NCI-H128 (cell line): ENCODE results near the gene SLC15A3.

Source experiments
- DNase-seq: peaks from one replicate; lab custom pipeline; 2025; ENCODE audit not compliant: unreplicated experiment; lab: John Stamatoyannopoulos, UW

The SLC15A3 gene

DNA sequence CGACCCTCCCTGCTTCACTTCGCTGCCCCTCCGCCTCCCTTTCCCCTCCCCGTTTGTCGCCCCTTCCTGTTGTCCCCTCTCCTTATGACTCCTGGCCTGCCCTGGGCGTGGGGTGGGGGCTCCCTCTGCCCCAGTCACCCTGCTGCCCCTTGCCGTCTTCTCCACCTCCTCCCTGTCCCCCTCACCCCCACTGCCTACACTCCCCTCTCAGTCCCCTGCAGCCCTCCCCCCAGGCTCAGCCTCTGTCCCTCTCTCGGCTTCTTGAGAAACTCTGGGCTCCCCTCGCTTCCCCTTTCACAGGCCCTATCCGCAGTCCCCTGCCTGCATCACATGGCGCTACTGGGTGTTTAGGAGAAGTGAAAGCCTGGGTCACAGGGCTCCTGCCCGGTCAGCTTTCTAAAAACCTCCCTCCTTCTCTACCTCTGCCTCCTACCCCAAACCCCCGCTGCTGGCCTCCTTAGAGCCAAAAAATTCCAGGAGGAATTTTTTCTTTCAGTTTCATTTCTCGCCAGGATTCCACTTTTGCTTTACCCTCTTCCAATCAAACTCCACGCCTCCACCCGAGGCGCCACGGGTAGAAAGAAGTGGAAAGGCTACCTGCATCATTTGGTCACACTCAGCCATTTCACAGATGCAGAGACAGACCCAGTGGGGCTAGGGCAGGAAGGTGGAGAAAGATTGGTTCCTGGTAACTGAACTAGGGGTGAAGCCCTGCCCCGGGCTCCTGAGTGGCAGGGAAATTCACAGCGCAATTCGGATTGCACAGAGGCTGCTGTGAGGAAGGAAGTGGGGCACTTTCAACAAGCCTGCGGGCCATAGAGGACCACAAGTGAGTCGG is at the start of gene SLC15A3:
Gene SLC15A3 (minus strand): TSS at position 273 of the 838 bp plus-strand sequence. CDS start 625 bp downstream, outside the sequence.
- DNase-seq = no peak

DNA sequence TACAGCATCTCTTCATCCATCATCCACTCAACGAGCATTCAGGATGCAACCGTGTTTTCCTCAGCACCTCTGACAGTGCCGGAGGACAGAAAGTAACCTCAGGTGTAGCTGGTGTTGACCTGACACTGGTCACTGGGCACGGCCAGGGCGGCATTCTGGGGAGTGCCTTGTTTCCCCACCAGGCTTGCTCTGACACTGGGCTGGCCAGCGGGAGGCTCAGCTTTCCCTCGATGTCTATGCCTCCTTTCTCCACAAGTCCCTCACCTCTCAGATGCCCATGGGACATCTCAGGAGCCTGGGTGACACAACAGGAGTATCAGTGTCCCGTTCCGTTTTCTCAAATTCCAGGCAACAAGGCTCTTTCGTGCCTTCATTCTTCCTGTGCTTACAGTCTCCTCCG is 48.5 kb upstream of the SLC15A3 start:
- DNase-seq = no peak

DNA sequence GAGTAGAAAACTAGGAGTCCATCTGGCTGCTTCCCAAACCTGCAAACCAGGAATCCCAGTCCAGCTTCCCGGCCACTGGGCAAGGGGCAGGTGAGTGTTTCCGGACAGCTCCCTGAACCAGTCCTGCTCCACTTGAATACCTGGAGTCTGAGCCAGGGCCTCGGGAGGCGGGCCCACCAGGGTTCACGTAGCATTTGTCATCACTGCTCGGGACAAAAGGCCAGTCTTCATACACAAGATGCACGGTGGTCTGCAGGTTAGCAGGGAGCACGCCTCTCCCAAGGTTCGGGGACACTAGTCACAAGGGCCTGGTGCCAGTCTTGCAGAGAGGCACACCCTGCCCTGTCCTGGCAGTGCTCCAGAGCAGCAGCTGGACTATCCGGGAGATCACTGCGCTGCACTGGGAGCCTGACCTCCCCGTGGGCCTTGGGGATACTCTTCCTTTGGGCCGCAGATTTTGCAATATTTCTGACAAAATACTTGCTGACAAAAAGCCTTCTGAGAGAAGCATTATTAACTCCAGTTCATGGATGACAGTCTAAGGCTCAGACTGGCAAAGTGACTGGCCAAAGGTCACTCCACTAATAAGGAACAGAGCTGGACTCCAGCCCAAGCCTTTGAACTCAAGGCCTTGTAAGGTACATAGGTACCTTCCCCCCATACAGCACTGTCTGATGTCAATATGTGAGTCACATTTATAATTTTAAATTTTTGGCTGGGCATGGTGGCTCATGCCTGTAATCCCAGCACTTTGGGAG is 44.6 kb upstream of the SLC15A3 start:
- DNase-seq = no peak

DNA sequence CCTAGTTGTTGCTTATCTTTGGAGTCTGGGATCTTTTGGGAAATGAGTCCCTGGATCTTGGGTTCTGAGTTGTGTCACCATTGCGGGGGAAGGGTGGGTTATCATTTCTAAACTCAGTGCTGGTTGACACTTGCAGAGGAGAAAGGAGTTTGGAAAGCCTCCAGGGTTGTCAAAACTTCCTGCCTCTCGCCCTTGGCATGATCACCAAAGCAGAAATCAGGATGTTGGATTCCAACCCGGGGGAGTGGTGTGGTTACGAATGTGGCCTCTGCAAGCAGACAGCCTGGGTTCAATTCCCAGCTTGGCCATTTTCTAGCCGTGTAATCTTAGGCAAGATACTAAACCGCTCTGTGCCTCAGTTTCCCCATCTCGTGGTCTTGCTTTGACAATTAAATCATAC is 43.8 kb upstream of the SLC15A3 start:
- DNase-seq = no peak

GRCh38 chr11:60994541-60995080 is 42.6 kb upstream of the SLC15A3 start:
- DNase-seq = no peak

DNA sequence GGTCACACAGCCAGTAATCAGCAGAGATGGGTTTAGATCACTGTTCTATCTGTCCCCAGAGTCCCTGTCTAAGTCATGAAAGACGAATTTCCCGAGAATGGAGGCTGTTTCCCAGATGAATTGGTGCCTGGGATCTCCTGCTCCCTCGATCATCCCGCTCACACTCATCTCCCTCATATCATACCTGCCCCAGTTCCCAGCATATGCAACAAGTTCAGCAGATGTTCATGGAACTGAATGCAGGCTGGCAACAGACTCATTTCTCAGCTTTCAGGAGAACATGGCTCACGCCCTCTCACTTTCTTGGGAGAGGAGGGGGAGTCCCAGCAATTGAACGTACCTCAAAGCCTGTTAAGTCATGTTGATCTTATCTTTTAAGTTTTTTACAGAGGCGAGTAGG is 41.6 kb upstream of the SLC15A3 start:
- DNase-seq = no peak

DNA sequence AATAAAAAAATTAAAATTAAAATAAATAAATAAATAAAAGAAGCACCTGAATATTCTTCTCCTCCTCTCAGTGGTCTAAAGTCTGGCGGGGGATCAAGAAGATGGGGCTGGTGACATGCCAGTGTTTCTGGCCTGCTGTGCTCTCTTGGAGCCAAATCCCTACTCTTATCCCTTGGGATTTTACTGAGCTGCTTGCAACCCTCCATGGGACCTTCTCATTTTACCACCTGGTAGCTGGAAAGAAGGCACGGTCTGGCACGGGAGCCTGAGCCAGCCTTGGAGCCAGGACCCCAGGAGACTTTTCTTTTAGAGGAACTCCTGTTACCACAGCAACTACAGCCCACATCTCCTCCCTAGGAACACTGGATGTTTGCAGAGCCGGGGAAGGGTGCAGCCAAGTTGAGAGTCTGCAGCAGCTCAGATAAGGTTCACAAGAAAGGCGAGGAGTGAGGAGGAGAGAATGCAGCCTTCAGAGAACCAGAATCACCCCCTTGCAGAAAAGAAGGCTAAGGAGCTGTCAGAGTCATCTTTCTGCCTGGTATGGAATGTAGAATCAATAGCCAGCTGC is 41.0 kb upstream of the SLC15A3 start:
- no peak for DNase-seq

DNA sequence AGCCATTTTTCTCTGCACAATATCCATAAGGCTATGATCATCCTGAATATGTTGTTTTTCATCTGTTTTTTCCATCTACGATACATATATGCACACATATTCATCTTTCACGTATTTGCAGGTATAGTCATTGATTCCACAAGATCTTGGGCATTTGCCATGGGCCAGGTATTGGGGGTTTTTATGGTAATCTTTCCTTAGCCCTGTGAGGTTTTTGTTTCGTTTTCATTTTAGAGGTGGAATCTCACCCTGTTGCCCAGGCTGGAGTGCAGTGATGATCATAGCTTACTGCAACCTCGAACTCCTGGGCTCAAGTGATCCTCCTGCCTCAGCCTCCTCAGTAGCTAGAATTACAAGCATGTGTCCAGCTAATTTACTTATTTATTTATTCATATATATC is 39.5 kb upstream of the SLC15A3 start:
- no peak for DNase-seq

DNA sequence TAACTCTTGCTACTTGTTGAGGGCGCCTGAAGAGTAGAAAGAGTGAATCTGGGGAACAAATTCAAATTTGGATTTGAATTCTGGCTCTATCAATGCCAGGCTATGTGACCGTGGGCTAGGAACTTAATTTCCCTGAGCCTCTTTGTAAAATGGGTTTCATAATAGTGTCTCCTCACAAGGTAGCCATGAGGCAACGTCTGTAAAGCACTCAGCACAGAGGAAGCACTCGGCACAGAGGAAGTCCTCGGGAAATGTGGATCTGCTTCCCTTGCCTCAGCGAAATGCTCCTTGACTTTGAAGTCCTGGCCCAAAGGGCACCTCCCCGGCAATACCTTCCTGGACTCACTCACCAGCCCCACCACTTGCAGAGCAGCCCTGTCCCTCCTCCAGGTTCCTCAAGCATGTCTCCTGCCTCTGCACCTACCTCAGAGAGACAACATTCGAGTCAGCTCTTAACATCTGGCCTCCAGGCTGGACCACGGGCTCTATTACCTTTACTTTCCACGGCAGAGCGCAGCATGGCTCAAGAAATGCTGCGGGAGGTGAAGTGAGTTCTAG is 37.2 kb upstream of the SLC15A3 start:
- DNase-seq = no peak

DNA sequence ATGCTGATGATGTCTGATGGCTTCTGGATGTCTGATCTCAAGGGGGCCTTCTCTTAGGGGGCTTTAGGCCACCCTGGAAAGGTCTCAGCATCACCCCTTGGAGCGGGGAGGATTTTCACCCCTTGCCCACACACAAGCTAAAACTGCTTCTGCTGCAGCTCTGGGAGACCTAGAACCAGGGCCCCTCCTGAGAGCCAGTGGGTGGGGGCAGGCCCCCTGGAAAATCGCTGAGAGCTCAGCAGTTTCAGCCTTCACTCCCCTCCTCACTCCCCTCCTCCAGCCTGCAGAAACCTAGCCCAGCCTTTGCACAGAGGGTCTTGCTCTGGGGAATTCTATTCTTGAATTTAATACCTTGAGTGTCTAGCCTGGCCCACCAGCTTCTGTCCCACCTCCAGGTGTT is 36.7 kb upstream of the SLC15A3 start:
- DNase-seq = no peak

DNA sequence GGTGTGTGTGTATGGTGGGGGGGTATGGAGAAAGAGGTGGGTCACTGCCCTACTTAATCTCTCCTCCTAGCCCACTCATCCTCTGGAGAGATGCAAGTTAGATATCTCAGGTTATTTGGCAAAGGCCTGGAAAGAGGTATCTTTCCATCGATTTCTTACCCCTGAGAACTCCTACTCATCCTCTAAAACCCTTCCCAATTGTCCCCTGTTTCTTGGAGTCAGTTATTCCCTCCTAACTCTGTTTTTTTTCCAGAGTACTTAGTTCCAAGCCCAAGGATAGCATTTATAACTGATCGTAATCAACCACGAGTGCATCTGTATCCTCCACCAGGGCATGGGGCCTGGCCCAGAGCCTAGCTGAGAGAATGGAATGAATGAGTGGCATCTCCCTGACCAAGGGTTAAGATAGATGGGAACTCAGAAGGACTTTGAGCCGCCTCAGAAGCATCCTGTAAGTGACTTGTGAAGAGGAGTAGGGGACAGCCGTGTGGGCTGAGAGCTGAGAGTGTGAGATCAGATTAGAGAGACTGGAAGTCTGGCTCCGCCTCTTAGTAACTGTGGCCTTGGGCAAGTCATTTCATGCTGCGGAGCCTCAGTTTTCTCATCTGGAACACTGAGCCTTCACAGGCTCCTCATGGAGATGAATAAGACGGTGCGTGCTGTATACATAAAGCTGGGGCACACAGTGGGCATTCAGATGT is 35.8 kb upstream of the SLC15A3 start:
- DNase-seq = no peak

- DNase-seq = no peak
Observed at GRCh38 chr11:60985991-60986915, 34.3 kb upstream of the SLC15A3 start.

GRCh38 chr11:60985501-60985900 is 33.5 kb upstream of the SLC15A3 start:
- DNase-seq = no peak

DNA sequence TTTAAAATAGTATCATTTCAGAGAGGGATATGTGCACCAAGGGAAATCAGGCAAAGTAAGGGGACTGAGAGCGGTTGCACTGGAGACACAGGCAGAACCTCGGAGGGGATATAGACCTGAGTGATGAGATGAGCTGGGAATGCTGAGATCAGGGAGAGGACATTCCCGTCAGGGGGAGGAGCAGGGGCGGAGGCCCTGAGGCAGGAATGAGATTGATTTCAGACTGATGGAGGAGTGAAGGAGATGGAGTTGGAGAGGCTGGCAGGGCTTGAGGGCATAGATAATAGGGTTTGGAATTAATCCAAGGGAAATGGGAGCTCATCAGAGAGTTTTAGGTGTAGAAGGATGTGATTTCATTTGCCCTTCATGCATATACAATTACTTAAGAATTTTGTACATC is 32.7 kb upstream of the SLC15A3 start:
- DNase-seq = no peak

DNA sequence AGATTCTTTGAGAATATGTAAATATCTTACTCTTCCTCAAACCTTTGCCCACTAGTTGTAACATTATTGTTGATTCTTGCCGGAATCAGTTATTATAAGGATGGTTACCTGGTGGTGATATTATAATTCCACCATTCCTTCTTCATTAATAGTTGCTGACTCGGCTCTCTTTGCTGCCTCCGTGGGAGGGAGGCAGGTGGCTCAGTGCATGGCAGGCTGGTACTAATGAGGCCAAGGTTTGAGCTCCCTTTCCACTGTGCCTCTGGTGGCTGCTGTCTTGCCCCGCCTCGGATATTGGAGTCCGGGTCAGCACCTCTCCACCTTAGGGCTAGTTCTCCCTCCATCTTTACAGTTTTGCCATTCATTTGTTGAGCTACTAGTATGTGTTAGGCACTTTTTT is 32.2 kb upstream of the SLC15A3 start:
- no peak for DNase-seq

DNA sequence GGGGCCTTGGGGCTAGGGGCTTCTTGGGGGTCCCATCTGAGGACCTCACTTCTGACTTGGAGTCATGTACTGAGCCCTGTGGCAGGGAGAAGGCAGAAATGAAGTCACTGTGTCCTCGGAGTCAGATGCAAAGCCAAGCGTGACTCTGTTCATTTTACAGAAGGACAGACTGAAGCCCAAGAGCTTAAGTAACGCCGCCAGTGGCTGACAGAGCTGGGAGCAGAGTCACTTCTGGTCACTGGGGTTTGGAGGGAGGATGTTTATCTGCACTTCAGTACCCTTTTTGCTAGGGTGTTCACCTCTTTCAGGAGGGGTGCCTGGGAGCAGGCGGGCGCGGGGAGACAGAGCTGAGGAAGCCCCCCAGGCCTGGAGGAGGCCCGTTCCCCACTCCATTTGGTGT is 30.2 kb upstream of the SLC15A3 start:
- DNase-seq = no peak

DNA sequence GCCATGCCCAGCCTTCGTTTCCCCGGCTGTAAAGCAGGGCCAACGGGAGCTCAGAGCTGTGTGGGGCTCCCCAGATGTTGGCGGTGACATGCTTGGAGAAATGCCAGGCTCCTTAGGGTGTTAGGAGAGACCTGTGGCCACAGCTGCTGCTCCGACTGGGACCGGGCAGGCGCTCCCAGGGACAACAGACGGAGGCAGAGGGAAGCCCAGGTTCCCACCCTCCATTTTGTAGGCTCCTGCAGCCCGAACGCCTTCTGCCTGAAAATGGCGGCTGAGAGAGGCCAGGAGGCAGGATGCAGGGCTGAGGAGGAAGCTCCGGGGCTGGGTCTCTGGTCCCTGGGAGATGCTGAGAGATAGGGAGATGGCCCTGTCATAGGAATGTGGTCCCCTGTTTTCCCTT is 29.5 kb upstream of the SLC15A3 start:
- no peak for DNase-seq

- DNase-seq = no peak
Observed at GRCh38 chr11:60978546-60979380, 26.8 kb upstream of the SLC15A3 start.

DNA sequence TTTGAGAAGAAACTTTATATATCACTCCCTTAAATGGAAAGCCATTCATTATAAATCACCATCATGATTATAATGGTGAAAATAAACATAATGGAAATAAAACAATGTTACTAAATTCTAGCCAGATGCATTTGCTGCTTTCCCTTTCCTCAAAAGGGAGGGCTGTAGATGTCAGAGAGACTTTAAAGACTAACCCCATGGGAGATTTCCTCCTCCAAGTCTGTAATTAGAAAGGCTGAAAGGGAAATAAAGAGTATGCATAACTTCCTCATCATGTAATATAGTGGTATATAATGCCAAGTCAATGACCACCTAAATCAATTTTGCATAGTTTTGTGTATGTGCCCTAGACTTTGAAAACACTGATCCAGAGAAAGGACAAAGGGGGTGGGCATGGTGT is 25.9 kb upstream of the SLC15A3 start:
- DNase-seq = no peak
